HCT116 (cell line): Measurements from ENCODE around the gene SLC4A7. TPM values are rescaled to one million over a fixed set of nuclear protein-coding genes. Genes with fewer than 3 reads are reported as not detected.

Experiments
- ATAC-seq: fragments of 200-7000 bp; cut with Tn5 transposase; 2 replicates; pipeline ENCODE4 v1.9.1; 2020; ENCODE audit warnings: mild to moderate bottlenecking, moderate library complexity
- BruUV-seq: library from RNA; stranded (reverse); fragments of 400-500 nt; replicated peaks from 2 replicates; lab custom pipeline; 2021; lab: Mats Ljungman, UMichigan
- CTCF ChIA-PET: fragments of 300-600 bp; sonication (Branson Sonifier 250); formaldehyde crosslinking; loops from one replicate; lab custom pipeline; 2021; ENCODE audit warnings: antibody characterized with exemption; lab: Charles Lee
- POLR2A ChIA-PET: fragments of 300-600, 350-600 bp; sonication (Branson Sonifier 250); formaldehyde crosslinking; loops from one replicate; lab custom pipeline; 2021; ENCODE audit warnings: antibody characterized with exemption; lab: Charles Lee
- RAD21 ChIA-PET, 2 experiments: fragments of 300-600 bp; sonication (Branson Sonifier 250); formaldehyde crosslinking; loops; one replicate each; lab custom pipeline; 2023; ENCODE audit warnings: low total read pairs in 2 of 2; ENCODE audit not compliant: uncharacterized antibody in 2 of 2, unreplicated experiment in 2 of 2, low non-redundant PET in 1 of 2; lab: Charles Lee
- DNase-seq: peaks from one replicate; pipeline ENCODE4 v3.0.0-alpha.2; 2010; ENCODE audit warnings: low read depth, low spot score
- H2AFZ ChIP-seq: fragments of 200-600 bp; shearing (Covaris generic), sonication (generic); 2 replicates; pipeline ENCODE4 v1.6.1; 2017; ENCODE audit warnings: low read depth, mixed run types, mixed read lengths, antibody characterized with exemption, low read length; ENCODE audit not compliant: poor library complexity, severe bottlenecking
- H3K27ac ChIP-seq: 2 replicates; pipeline ENCODE4 v1.5.1; 2012; ENCODE audit warnings: low read depth, low read length
- H3K27me3 ChIP-seq: fragments of 200-600 bp; sonication (generic); 2 replicates; pipeline ENCODE4 v1.6.1; 2016; ENCODE audit warnings: mixed run types, low read length, mixed read lengths; ENCODE audit not compliant: insufficient read depth
- H3K36me3 ChIP-seq, 2 experiments: fragments of 200-500 bp in 1 of 2; fragments of 200-600 bp in 1 of 2; sonication (Bioruptor generic) in 1 of 2; sonication (generic) in 1 of 2; 2 replicates each; pipeline versions ENCODE4 v1.5.1 to v1.6.1; 2014 to 2016; ENCODE audit warnings: low read length in 2 of 2, inconsistent platforms in 1 of 2, mixed read lengths in 1 of 2, mixed run types in 1 of 2; ENCODE audit not compliant: insufficient read depth in 2 of 2, control insufficient read depth in 1 of 2
- H3K4me1 ChIP-seq, 2 experiments: fragments of 200-600 bp in 1 of 2; sonication (generic) in 1 of 2; 2 replicates each; pipeline versions ENCODE4 v1.5.1 to v1.6.1; 2012 to 2017; ENCODE audit warnings: low read length in 2 of 2, inconsistent platforms in 1 of 2, mild to moderate bottlenecking in 1 of 2, mixed read lengths in 1 of 2, mixed run types in 1 of 2, moderate library complexity in 1 of 2; ENCODE audit not compliant: insufficient read depth in 2 of 2, control insufficient read depth in 1 of 2
- H3K4me2 ChIP-seq: fragments of 200-600 bp; sonication (generic); 2 replicates; pipeline ENCODE4 v1.6.1; 2017; ENCODE audit warnings: mixed run types, low read length, mixed read lengths
- H3K4me3 ChIP-seq, 2 experiments: fragments of 200-600 bp in 1 of 2; sonication (generic) in 1 of 2; replicated peaks in 1 of 2; 2 replicates each; pipeline ENCODE4 v1.5.1; 2011 to 2016; ENCODE audit warnings: low read length in 2 of 2, control low read depth in 1 of 2, low read depth in 1 of 2, mild to moderate bottlenecking in 1 of 2, mixed read lengths in 1 of 2, mixed run types in 1 of 2
- H3K79me2 ChIP-seq: fragments of 200-600 bp; sonication (generic); 2 replicates; pipeline ENCODE4 v1.6.1; 2017; ENCODE audit warnings: mild to moderate bottlenecking, mixed run types, low read length, moderate library complexity, mixed read lengths; ENCODE audit not compliant: insufficient read depth
- H3K9ac ChIP-seq: fragments of 200-600 bp; sonication (generic); 2 replicates; pipeline ENCODE4 v1.6.1; 2016; ENCODE audit warnings: low read length, mixed read lengths
- H3K9me2 ChIP-seq: fragments of 200-600 bp; sonication (generic), shearing (Covaris generic); 2 replicates; pipeline ENCODE4 v1.6.1; 2017; ENCODE audit warnings: mixed run types, mild to moderate bottlenecking, moderate library complexity; ENCODE audit not compliant: insufficient read depth
- H3K9me3 ChIP-seq, 2 experiments: fragments of 200-500 bp in 1 of 2; fragments of 200-600 bp in 1 of 2; sonication (Bioruptor generic) in 1 of 2; sonication (generic) in 1 of 2; 2 replicates each; pipeline ENCODE4 v1.6.1; 2014 to 2017; ENCODE audit warnings: low read length in 2 of 2, mixed read lengths in 2 of 2, inconsistent platforms in 1 of 2, low read depth in 1 of 2, mild to moderate bottlenecking in 1 of 2, mixed run types in 1 of 2, moderate library complexity in 1 of 2; ENCODE audit not compliant: control insufficient read depth in 1 of 2, insufficient read depth in 1 of 2
- H4K20me1 ChIP-seq: fragments of 200-600 bp; sonication (generic), shearing (Covaris generic); 2 replicates; pipeline ENCODE4 v1.6.1; 2017; ENCODE audit warnings: mixed run types, mild to moderate bottlenecking, moderate library complexity; ENCODE audit not compliant: insufficient read depth
- ATF3 ChIP-seq: IDR thresholded peaks from 2 replicates; pipeline ENCODE4 v1.6.1; 2012
- CBX3 ChIP-seq: IDR thresholded peaks from 2 replicates; pipeline ENCODE4 v1.6.1; 2012; ENCODE audit warnings: low read depth
- CEBPB ChIP-seq: IDR thresholded peaks from 2 replicates; pipeline ENCODE4 v1.6.1; 2012; ENCODE audit warnings: low read depth
- EGR1 ChIP-seq: IDR thresholded peaks from 2 replicates; pipeline ENCODE4 v1.6.1; 2012; ENCODE audit warnings: low read depth
- ELF1 ChIP-seq: IDR thresholded peaks from 2 replicates; pipeline ENCODE4 v1.6.1; 2012; ENCODE audit warnings: low read depth, borderline replicate concordance
- EZH2phosphoT487 ChIP-seq: fragments of 200-600 bp; IDR thresholded peaks from 2 replicates; pipeline ENCODE4 v1.6.1; 2018; ENCODE audit warnings: antibody characterized with exemption, borderline replicate concordance
- FOSL1 ChIP-seq: IDR thresholded peaks from 2 replicates; pipeline ENCODE4 v1.6.1; 2012; ENCODE audit warnings: low read depth
- JUND ChIP-seq: IDR thresholded peaks from 2 replicates; pipeline ENCODE4 v1.6.1; 2012
- POLR2AphosphoS5 ChIP-seq: IDR thresholded peaks from 2 replicates; pipeline ENCODE4 v1.6.1; 2011; ENCODE audit warnings: mild to moderate bottlenecking, low read depth, low read length, moderate library complexity
- RAD21 ChIP-seq: IDR thresholded peaks from 2 replicates; pipeline ENCODE4 v1.6.1; 2012; ENCODE audit warnings: low read depth, mild to moderate bottlenecking
- REST ChIP-seq: IDR thresholded peaks from 2 replicates; pipeline ENCODE4 v1.6.1; 2012; ENCODE audit warnings: low read depth
- SIN3A ChIP-seq: IDR thresholded peaks from 2 replicates; pipeline ENCODE4 v1.6.1; 2012; ENCODE audit warnings: low read depth
- SP1 ChIP-seq: IDR thresholded peaks from 2 replicates; pipeline ENCODE4 v1.6.1; 2012; ENCODE audit warnings: low read depth
- SRF ChIP-seq: IDR thresholded peaks from 2 replicates; pipeline ENCODE4 v1.6.1; 2012; ENCODE audit warnings: low read depth
- TCF7L2 ChIP-seq: IDR thresholded peaks from 2 replicates; pipeline ENCODE4 v1.7.0; 2011; ENCODE audit warnings: borderline replicate concordance, inconsistent platforms; ENCODE audit not compliant: insufficient read depth, insufficient read length; ENCODE audit errors: extremely low read depth
- YY1 ChIP-seq: IDR thresholded peaks from 2 replicates; pipeline ENCODE4 v1.6.1; 2011; ENCODE audit warnings: low read length, low read depth, moderate library complexity, mild to moderate bottlenecking; ENCODE audit not compliant: insufficient replicate concordance; ENCODE audit errors: extremely low read depth
- ZBTB33 ChIP-seq: IDR thresholded peaks from 2 replicates; pipeline ENCODE4 v1.6.1; 2011; ENCODE audit warnings: mild to moderate bottlenecking, low read length, moderate library complexity; ENCODE audit not compliant: insufficient replicate concordance; ENCODE audit errors: extremely low read depth
- ZFX ChIP-seq: fragments of 450-650 bp; IDR thresholded peaks from 2 replicates; pipeline ENCODE4 v1.6.1; 2017
- ZNF274 ChIP-seq: fragments of 200-500 bp; sonication (Bioruptor generic); IDR thresholded peaks from 2 replicates; pipeline ENCODE4 v1.6.1; 2014; ENCODE audit warnings: mild to moderate bottlenecking, low read depth, low read length, inconsistent platforms
- intact Hi-C: fragments of 100-400 bp; cut with micrococcal nuclease; formaldehyde crosslinking; loops from 2 replicates; pipeline ENCODE4 v1.10.0; 2022
- total RNA-seq: library from RNA; stranded (reverse); gene quantifications from one replicate; pipeline ENCODE4 v1.2.1, GENCODE V29; 2021; ENCODE audit not compliant: unreplicated experiment
- TF ChIP-seq, protein P1 (sequence below): IDR thresholded peaks from 2 replicates; pipeline ENCODE4 v1.6.1; 2012

The SLC4A7 gene
- total RNA-seq, 1 experiment from 2014 or later, result 37.6 TPM

GRCh38 chr3:27449530-27450150, 34.5 kb downstream of the SLC4A7 start:
- Histone ChIP-seq H3K9me2 (no peaks in the 10 kb centered on the region), H3K79me2 (peaks cover 53% of the 10 kb centered on the region), H3K4me3 (no peak overlapping the region), H3K36me3 (no peaks in the 10 kb centered on the region; a peak in 1 of 4 replicates), H3K4me1 (peaks cover 0 to 19% of the 10 kb centered on the region in 2 experiments; a peak in 3 of 4 replicates), H3K27me3 (no peaks in the 10 kb centered on the region), H3K9me3 (no peaks in the 10 kb centered on the region), H2AFZ (no peak overlapping the region), H3K27ac (peak overlapping the region; percentile 12; the same call in 1 of the 2 replicates), H3K9ac (0 out of 2 replicates have a peak overlapping the region, but pooled peaks have one; percentile 20), H3K4me2 (peak overlapping the region; percentile 38), H4K20me1 (no peaks in the 10 kb centered on the region)
- BruUV-seq, result no TSS peak
- intact Hi-C loops, result no loop called here
- RAD21 ChIA-PET, result no interaction called here
- DNase-seq (peak; percentile 37), ATAC-seq (peak; percentile 73)
- POLR2A ChIA-PET, result no interaction called here
- CTCF ChIA-PET, result no interaction called here
- TF ChIP-seq SIN3A (no peak), EGR1 (no peak), SP1 (peak; percentile 40; the same call in 1 of the 2 replicates), SRF (peak; percentile 51; the same call in 1 of the 2 replicates), ELF1 (no peak), POLR2AphosphoS5 (no peak), ZBTB33 (no peak), CBX3 (0 out of 2 replicates have a peak, but pooled peaks have one; percentile 37), TCF7L2 (no peak), CEBPB (no peak), REST (no peak), JUND (0 out of 2 replicates have a peak, but pooled peaks have one; percentile 40), FOSL1 (peak; percentile 60), EZH2phosphoT487 (no peak), ZFX (no peak), ATF3 (no peak), YY1 (peak; percentile 33), RAD21 (no peak), ZNF274 (no peak)
- TF ChIP-seq, protein P1, sequence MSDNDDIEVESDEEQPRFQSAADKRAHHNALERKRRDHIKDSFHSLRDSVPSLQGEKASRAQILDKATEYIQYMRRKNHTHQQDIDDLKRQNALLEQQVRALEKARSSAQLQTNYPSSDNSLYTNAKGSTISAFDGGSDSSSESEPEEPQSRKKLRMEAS, result no peak
